SU-DHL-6 (cell line): ENCODE data around the gene PMM2.

ENCODE experiments used
- EZH2phosphoT487 ChIP-seq: fragments of 200-600 bp; sonication (generic), shearing (Covaris generic); conservative IDR thresholded peaks from 2 replicates; pipeline ENCODE4 v1.6.1; 2018; ENCODE audit warnings: mild to moderate bottlenecking, antibody characterized with exemption, low read length, moderate library complexity, mixed read lengths
- TF ChIP-seq, protein P1 (sequence below): fragments of 200-600 bp; sonication (generic); IDR thresholded peaks from one replicate; pipeline ENCODE4 v1.5.1; 2017; ENCODE audit warnings: antibody characterized with exemption, mild to moderate bottlenecking, low read length, moderate library complexity; ENCODE audit not compliant: insufficient read depth, poor library complexity, severe bottlenecking

DNA sequence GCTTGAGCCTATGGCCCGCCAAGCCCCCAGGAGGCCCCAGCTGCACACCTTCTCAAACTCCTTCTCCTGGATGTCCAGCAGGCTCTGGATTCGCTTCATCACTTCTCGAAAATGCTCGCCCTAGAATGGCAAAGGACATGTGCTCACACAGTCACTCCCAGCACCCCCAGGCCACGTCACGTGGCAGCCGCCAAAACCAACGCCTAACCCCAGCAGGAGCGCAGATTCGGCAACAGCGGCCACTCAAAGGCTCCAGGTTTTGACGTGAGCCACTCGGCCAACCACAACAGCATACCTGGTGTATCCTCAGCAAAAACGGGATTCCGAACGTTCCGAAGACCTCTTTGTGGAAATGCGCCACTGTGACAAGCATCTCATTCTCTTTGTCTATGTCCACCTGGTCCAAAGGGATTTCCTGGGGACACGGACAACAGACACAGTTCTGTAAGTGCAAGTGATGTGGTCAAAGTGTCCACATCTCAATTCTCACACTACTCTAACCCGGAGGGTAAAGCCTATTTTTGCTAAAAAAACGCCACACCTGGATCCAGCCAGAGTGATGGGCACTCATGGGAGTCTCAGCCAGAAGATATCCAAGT is 97.2 kb downstream of the PMM2 start:
- TF ChIP-seq, protein P1, sequence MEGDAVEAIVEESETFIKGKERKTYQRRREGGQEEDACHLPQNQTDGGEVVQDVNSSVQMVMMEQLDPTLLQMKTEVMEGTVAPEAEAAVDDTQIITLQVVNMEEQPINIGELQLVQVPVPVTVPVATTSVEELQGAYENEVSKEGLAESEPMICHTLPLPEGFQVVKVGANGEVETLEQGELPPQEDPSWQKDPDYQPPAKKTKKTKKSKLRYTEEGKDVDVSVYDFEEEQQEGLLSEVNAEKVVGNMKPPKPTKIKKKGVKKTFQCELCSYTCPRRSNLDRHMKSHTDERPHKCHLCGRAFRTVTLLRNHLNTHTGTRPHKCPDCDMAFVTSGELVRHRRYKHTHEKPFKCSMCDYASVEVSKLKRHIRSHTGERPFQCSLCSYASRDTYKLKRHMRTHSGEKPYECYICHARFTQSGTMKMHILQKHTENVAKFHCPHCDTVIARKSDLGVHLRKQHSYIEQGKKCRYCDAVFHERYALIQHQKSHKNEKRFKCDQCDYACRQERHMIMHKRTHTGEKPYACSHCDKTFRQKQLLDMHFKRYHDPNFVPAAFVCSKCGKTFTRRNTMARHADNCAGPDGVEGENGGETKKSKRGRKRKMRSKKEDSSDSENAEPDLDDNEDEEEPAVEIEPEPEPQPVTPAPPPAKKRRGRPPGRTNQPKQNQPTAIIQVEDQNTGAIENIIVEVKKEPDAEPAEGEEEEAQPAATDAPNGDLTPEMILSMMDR: no peak
- TF ChIP-seq EZH2phosphoT487: no peak
